Panc1 (cell line): ENCODE data around the gene PCDHGA2. TPM values are rescaled to one million over a fixed set of nuclear protein-coding genes. Genes with fewer than 3 reads are reported as not detected.
"Not testable (repeated sequence)": the region's sequence is repeated elsewhere in the genome, so short reads cannot be mapped to it uniquely, and the experiment has no call there.

Source experiments
- ATAC-seq: fragments of 200-7000 bp; cut with Tn5 transposase; 2 replicates; pipeline ENCODE4 v1.9.1; 2020; ENCODE audit warnings: mild to moderate bottlenecking, moderate library complexity
- BruUV-seq: library from RNA; stranded (reverse); fragments of 400-500 nt; replicated peaks from 2 replicates; lab custom pipeline; 2021; lab: Mats Ljungman, UMichigan
- CTCF ChIA-PET: fragments of 300-600 bp; sonication (Branson Sonifier 250); formaldehyde crosslinking; loops from one replicate; lab custom pipeline; 2022; ENCODE audit warnings: antibody characterized with exemption; lab: Charles Lee
- POLR2A ChIA-PET: fragments of 300-600 bp; sonication (Branson Sonifier 250); formaldehyde crosslinking; loops from one replicate; lab custom pipeline; 2022; ENCODE audit warnings: antibody characterized with exemption; lab: Charles Lee
- DNase-seq: peaks from one replicate; pipeline ENCODE4 v3.0.0-alpha.2; 2010; ENCODE audit warnings: low read depth, low spot score
- H3K27ac ChIP-seq: 2 replicates; pipeline ENCODE4 v1.5.1; 2011; ENCODE audit warnings: mild to moderate bottlenecking, low read length, inconsistent platforms
- H3K27me3 ChIP-seq: fragments of 200-500 bp; sonication (Bioruptor generic); 2 replicates; pipeline ENCODE4 v1.6.0; 2014; ENCODE audit warnings: low read length, inconsistent platforms; ENCODE audit not compliant: control insufficient read depth, insufficient read depth
- H3K36me3 ChIP-seq: fragments of 200-500 bp; sonication (Bioruptor generic); 2 replicates; pipeline ENCODE4 v1.5.1; 2014; ENCODE audit warnings: inconsistent platforms, mild to moderate bottlenecking, low read length, moderate library complexity; ENCODE audit not compliant: control insufficient read depth, insufficient read depth
- H3K4me1 ChIP-seq: 2 replicates; pipeline ENCODE4 v1.5.1; 2011; ENCODE audit warnings: inconsistent platforms, mild to moderate bottlenecking, low read length, moderate library complexity; ENCODE audit not compliant: control insufficient read depth, insufficient read depth
- H3K4me3 ChIP-seq, 2 experiments: 2 replicates each; pipeline ENCODE4 v1.5.1; 2011 to 2012; ENCODE audit warnings: low read depth in 2 of 2, low read length in 2 of 2, mild to moderate bottlenecking in 2 of 2, inconsistent platforms in 1 of 2, moderate library complexity in 1 of 2
- H3K9me3 ChIP-seq: fragments of 200-500 bp; sonication (Bioruptor generic); 2 replicates; pipeline ENCODE4 v1.5.1; 2014; ENCODE audit warnings: low read depth, mild to moderate bottlenecking, inconsistent platforms, low read length, moderate library complexity; ENCODE audit not compliant: control insufficient read depth, insufficient read depth
- POLR2AphosphoS5 ChIP-seq: IDR thresholded peaks from 2 replicates; pipeline ENCODE4 v1.6.1; 2012; ENCODE audit warnings: mild to moderate bottlenecking, low read depth, low read length, moderate library complexity
- REST ChIP-seq, 2 experiments: IDR thresholded peaks; 2 replicates each; pipeline ENCODE4 v1.6.1; 2011 to 2012; ENCODE audit warnings: low read depth in 2 of 2, control low read depth in 1 of 2, low read length in 1 of 2, mild to moderate bottlenecking in 1 of 2, moderate library complexity in 1 of 2; ENCODE audit not compliant: insufficient read depth in 1 of 2
- SIN3A ChIP-seq: IDR thresholded peaks from 2 replicates; pipeline ENCODE4 v1.6.1; 2012; ENCODE audit warnings: low read depth, mild to moderate bottlenecking, low read length, moderate library complexity, borderline replicate concordance; ENCODE audit not compliant: insufficient read depth
- TCF7L2 ChIP-seq: IDR thresholded peaks from 2 replicates; pipeline ENCODE4 v1.6.1; 2011; ENCODE audit warnings: mild to moderate bottlenecking, low read depth, low read length, inconsistent platforms
- in situ Hi-C: cut with HindIII; loops from 2 replicates; pipeline ENCODE4 v1.10.0; 2016; ENCODE audit warnings: low sequenced_read_pairs, low pct_unique_long_range_greater_than_20kb
- intact Hi-C: fragments of 100-400 bp; cut with micrococcal nuclease; formaldehyde crosslinking; loops from one replicate; pipeline ENCODE4 v1.10.0; 2022; ENCODE audit not compliant: unreplicated experiment
- total RNA-seq: library from RNA; stranded (reverse); gene quantifications from one replicate; pipeline ENCODE4 v1.2.1, GENCODE V29; 2021; ENCODE audit not compliant: unreplicated experiment
- TF ChIP-seq, protein P1 (sequence below): fragments of 450-650 bp; IDR thresholded peaks from 2 replicates; pipeline ENCODE4 v1.5.1; 2017; ENCODE audit warnings: mild to moderate bottlenecking

The PCDHGA2 gene
- total RNA-seq, 1 experiment from 2014 or later, result 0.05 TPM

DNA sequence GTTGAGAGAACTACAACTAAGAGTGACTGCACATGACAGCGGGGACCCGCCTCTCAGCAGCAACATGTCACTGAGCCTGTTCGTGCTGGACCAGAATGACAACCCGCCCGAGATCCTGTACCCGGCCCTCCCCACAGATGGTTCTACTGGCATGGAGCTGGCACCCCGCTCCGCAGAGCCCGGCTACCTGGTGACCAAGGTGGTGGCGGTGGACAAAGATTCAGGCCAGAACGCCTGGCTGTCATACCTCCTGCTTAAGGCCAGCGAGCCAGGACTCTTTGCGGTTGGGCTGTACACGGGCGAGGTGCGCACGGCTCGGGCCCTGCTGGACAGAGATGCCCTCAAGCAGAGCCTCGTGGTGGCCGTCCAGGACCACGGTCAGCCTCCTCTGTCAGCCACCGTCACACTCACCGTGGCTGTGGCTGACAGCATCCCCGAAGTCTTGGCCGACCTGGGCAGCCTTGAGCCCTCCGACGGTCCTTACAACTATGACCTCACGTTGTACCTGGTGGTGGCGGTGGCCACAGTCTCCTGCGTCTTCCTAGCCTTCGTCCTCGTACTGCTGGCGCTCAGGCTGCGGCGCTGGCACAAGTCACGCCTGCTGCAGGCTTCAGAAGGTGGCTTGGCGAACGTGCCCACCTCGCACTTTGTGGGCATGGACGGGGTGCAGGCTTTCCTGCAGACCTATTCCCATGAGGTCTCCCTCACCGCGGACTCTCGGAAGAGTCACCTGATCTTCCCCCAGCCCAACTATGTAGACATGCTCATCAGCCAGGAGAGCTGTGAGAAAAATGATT, 46.1 kb downstream of the PCDHGA2 start:
- ChIA-PET CTCF (no interaction called here), POLR2A (no interaction called here)
- Histone ChIP-seq H3K27me3 (no peaks in the 10 kb centered on the region), H3K27ac (no peak overlapping the region), H3K36me3 (no peaks in the 10 kb centered on the region), H3K9me3 (no peaks in the 10 kb centered on the region), H3K4me1 (no peaks in the 10 kb centered on the region), H3K4me3 (no peak overlapping the region)
- no TSS peak for BruUV-seq
- TF ChIP-seq REST (IDR thresholded peaks at IDR 0.05; ENCODE audit: insufficient read depth in 1 of 2, low read depth in 2 of 2, low read length in 1 of 2), result no peak
- no peak for TF ChIP-seq SIN3A
- TF ChIP-seq POLR2AphosphoS5, result no peak
- no peak for TF ChIP-seq TCF7L2
- TF ChIP-seq, protein P1, sequence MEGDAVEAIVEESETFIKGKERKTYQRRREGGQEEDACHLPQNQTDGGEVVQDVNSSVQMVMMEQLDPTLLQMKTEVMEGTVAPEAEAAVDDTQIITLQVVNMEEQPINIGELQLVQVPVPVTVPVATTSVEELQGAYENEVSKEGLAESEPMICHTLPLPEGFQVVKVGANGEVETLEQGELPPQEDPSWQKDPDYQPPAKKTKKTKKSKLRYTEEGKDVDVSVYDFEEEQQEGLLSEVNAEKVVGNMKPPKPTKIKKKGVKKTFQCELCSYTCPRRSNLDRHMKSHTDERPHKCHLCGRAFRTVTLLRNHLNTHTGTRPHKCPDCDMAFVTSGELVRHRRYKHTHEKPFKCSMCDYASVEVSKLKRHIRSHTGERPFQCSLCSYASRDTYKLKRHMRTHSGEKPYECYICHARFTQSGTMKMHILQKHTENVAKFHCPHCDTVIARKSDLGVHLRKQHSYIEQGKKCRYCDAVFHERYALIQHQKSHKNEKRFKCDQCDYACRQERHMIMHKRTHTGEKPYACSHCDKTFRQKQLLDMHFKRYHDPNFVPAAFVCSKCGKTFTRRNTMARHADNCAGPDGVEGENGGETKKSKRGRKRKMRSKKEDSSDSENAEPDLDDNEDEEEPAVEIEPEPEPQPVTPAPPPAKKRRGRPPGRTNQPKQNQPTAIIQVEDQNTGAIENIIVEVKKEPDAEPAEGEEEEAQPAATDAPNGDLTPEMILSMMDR, result no peak
- in situ Hi-C loops, result no loop called here
- DNase-seq (no peak), ATAC-seq (no peak)
- intact Hi-C loops, result no loop called here

DNA sequence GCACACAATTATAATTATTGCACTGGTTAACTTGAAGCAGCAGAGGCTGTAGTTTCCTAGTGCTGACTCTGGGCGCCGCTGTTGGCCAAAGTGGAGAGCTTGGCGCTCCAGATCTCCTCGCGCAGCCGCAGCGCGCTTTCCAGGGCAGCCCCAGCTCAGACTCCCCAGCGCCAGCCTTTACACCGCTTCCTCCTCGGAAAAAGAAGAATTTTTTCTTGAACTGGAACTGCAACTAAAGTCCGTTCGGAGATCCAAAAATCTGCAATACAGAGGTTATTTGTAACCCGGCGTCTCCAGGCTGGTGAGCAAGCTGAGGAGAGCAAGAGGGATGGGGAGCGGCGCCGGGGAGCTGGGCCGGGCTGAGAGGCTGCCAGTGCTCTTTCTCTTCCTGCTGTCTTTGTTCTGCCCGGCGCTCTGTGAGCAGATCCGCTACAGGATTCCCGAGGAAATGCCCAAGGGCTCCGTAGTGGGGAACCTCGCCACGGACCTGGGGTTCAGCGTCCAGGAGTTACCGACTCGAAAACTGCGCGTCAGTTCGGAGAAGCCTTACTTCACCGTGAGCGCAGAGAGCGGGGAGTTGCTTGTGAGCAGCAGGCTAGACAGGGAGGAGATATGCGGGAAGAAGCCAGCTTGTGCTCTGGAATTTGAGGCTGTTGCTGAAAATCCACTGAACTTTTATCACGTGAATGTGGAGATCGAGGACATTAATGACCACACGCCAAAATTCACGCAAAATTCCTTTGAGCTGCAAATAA, 49.2 kb downstream of the PCDHGA2 start, which contains the start of gene PCDHGB4:
Gene PCDHGB4 (plus strand): TSS at position 142 of the 755 bp plus-strand sequence. CDS start 187 bp downstream, at position 329.
- DNase-seq, CTCF ChIA-PET, POLR2A ChIA-PET, intact Hi-C loops, H3K9me3 ChIP-seq, H3K4me1 ChIP-seq, H3K27ac ChIP-seq, BruUV-seq, H3K27me3 ChIP-seq, ATAC-seq, H3K36me3 ChIP-seq, H3K4me3 ChIP-seq, in situ Hi-C loops: not testable (repeated sequence)
